Activated CD8-positive, alpha-beta memory T cell treated with anti-CD3 and anti-CD28 coated beads, Interleukin-2, amount 50 U/mL, for 4 hours (primary cell): ENCODE measurements around the gene RPL28.
A peak's percentile ranks its signal among the peaks of the same experiment; 100 is the strongest.

ENCODE experiments used
- DNase-seq: peaks from one replicate; pipeline ENCODE4 v3.0.0-alpha.2; 2020

RPL28 gene

GRCh38 chr19:55373993-55374757 lies 11.6 kb upstream of the RPL28 start:
- DNase-seq: no peak

GRCh38 chr19:55376241-55376933 lies 9.3 kb upstream of the RPL28 start, which contains the start of gene TMEM190:
TSS of gene TMEM190 (plus strand) at chr19:55376826. CDS start at chr19:55376854, 28 bp downstream.
- no peak for DNase-seq

DNA sequence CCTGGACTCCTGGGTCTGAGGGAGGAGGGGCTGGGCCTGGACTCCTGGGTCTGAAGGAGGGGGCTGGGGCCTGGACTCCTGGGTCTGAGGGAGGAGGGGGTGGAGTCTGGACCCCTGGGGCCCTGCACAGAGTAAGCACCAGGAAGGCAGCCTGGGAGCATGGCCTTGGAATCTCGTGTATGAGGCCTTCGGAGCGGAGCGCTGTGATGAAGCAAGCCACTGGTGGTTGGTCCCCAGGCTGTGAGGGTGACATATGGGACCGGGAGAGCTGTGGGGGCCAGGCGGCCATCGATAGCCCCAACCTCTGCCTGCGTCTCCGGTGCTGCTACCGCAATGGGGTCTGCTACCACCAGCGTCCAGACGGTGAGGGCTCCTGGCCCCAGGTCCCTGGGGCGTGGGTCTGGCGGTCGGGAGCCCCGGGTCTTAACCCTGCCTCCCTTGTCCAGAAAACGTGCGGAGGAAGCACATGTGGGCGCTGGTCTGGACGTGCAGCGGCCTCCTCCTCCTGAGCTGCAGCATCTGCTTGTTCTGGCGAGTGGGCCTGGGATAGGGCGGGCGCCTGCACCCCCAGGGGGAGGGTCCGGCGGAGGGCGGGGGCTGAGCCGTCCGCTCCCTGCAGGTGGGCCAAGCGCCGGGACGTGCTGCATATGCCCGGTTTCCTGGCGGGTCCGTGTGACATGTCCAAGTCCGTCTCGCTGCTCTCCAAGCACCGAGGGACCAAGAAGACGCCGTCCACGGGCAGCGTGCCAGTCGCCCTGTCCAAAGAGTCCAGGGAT lies 8.2 kb upstream of the RPL28 start:
- DNase-seq: no peak

DNA sequence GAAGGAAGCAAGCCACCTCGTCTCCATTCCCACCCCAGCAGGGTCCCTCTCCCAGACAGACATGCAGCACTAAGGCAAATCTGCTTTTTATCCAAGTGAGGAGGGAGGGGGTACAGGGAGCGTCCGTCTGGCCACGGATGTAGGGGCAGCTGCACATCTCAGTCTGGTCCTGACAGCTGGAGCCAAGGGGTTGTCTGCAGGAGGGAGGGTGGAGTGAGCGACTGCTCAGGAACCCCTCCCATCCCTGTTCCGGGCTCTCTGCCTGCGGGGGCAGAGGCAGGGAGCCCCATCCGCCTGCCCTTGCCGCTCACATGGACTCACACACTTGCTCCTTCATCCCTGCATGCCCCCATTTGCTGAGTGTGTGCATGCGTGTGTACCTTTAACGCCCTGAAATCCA lies 6.6 kb upstream of the RPL28 start:
- DNase-seq: no peak

- DNase-seq: no peak
These were observed 3.7 kb upstream of the RPL28 start for GRCh38 chr19:55382013-55382412.

DNA sequence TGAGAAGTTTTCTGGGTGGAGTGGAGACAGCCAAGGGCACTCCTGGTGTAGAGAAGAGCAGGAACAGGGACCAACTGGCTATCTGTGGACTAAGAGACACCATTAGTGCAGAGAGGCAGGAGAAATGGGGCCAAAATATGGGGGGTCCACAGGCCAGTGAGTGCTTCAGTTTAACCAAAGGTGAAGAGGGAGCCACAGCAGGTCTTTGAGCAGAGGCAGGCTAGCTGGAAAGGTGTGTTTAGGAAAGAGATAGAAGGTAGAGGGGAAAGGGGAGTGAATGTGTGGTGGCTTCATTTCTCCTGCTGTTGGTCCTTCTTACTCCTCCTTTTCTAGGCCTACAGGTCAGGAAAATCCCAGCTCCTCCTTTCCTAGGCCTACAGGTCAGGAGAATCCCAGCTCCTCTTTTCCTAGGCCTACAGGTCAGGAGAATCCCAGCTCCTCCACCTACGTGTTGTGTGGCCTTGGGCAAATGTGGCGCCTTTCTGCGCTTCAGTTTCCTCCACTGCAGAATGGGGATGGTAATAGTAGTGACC lies 3.1 kb upstream of the RPL28 start:
- DNase-seq: no peak

DNA sequence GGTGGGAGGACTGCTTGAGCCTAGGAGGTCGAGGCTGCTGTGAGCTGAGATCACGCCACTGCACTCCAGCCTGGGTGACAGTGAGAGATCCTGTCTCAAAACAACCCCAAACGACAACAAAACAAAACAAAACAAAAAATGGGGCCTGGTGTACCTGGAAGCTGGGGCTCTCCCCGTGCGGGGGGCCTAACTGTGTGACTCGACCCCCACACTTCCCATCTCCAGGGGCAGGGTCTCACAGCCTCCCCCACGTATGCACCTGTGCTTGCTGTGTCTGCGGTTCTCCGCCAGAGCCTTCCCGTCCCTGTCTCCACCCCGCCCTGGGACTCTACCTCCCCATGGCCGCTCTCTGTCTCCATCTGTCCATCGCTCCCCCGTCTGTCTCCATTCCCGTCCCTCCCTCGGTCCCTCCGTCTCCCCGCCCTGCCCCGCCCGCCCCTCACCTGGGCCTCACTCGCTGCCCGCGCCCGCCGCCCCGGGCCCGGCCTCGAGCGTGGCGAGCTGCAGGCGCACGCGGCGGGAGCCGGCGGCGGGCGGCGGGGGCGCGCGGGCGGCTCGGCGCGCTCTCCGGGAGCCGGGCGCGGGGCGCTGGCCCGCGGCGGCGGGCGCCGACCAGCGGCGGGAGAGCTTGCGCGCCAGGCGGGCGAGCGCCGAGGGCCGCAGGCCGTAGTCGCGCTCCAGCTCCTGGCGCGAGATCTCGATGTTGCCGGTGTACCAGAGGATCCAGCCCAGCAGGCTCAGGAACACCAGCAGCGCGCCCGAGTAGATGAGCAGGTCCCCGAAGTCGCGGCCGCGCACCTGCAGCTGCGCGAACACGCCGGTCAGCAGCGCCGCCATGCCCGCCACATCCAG lies 2.2 kb upstream of the RPL28 start:
- DNase-seq: peak; percentile 46

DNA sequence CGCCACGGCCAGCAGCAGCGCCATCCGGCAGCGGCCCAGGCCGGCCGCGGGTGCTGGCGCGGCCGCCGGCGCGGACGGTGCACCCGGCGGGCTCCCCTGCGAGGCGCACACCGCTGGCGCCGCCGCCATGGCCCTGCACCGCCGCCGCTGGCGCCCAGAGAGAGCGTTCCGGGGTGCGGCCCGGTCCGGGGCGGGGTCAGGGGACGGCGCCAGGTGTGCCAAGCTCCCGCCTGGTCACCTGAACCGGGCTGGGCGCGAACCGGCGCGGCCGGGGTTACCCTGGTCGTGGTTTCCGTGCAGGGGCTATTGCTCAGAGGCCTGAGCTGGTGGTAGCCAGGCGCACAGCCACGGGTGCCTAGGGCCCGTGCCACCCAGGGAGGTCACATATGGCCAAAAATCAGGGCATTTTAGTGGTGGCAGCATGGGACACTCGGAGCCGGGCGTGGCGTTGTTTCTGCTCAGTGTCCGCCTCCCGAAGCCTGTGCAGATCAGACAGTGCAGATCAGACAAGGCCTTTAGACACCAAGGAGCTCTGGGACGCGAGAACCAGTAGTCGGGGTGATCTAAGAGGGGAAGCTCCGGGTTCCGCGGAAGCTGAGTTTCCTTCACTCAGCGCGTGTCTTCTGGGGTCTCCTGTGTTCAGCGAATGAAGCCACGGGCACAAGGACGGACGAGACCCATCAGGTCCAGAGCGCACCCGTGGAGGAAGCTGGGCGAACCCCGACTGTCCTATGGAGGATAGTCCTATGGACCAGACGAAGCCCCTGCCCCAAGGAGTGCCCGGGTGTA lies 1.4 kb upstream of the RPL28 start, which contains the start of gene TMEM238:
Gene TMEM238 (minus strand): TSS at position 162 of the 789 bp plus-strand sequence. CDS start 33 bp downstream, at position 129.
- DNase-seq: peak; percentile 44

DNA sequence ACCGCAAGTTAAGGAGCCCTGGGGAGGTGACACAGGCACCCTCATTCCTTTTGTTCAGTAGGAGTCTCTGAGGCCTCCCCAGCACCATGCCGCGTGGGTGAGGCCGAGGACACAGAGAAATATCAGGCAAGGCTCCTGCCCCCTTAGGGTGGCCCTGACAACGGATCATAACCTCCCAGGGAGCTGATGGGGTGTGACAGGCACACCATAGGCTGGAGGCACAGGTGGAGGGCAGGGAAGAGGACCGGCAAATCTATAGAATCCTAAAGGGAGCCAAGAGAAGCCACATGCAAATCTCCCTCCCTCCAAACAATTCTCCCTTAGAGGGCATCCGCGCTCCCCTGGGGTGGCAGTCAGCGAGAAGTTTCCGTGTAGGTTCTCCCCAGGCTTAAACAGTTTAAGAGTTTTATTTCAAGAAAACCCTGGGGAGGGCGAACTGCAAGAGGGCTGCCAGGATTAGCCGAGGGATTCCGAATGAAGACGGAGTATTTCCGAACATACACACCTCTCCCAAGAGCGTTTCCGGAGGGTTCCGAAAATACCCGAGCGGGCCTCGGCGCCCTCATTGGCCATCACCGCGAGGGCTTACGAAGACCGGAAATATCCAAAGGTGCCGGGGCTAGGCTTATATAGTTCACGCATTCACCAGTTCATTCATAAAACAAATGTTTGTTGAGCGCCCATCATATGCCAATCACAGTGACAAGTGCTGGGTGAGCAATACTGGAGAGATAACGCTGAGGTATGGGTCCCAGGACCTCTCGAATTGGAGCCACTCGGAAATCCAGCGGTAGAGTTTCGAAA lies 610 bp upstream of the RPL28 start:
- DNase-seq: peak; percentile 95

DNA sequence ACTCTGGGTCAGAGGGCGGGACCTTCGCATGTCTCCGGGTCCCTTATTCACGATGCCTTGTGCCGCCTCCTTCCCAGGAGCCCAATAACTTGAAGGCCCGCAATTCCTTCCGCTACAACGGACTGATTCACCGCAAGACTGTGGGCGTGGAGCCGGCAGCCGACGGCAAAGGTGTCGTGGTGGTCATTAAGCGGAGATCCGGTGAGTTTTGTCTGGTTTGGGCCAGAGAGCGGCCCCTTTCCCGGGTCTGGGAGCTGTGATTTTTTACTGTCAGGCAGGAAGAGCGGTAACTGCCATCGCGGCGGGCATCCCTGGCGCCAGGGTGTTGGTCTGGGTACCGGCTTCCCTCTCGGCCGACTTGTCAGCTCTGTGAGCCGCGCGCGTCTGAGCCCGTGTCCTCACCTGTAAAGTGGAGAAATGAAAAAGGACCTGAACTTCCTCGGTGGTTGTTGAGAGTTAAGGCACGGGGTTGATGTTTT lies 800 bp downstream of the RPL28 start:
- DNase-seq: no peak

DNA sequence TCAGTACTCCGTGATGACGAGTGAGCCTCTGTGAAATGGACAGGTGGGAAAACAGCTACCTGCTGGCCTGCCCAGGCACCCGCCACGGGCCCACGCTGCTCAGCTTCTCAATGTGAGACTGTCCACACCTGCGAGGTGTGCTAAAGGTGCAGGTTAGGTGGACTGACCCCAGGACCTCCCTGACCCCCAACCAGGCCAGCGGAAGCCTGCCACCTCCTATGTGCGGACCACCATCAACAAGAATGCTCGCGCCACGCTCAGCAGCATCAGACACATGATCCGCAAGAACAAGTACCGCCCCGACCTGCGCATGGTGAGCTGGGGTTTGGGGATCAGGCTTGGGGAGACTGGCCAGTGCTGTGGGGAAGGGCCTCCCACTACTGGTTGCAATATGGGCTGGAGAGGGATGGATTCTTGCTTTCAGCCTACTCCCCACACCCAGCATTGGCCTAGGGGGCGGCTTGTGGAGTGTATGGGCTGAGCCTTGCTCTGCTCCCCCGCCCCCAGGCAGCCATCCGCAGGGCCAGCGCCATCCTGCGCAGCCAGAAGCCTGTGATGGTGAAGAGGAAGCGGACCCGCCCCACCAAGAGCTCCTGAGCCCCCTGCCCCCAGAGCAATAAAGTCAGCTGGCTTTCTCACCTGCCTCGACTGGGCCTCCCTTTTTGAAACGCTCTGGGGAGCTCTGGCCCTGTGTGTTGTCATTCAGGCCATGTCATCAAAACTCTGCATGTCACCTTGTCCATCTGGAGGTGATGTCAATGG lies 2.2 kb downstream of the RPL28 start:
- no peak for DNase-seq

GRCh38 chr19:55389386-55390317 lies 3.9 kb downstream of the RPL28 start:
- no peak for DNase-seq

DNA sequence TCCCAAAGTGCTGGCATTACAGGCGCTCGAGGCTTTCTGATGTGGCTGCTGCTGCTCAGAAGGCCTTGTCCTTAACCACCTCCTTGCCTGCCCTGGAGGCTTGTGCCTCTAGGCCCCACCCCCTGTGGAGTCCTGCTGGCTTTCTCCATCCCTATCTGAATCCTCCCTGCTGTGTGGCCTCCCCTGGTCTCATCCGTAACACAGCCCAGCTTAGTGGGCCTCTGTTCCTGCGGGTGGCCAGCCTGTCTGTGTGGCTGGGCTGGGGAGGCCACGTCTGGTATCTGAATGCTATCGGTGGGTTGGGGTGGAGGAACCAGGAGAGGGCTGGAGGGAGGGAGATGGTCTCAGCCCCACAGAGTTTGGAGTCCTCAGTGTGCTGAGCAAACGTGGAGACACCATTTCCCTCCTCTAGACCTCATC lies 4.7 kb downstream of the RPL28 start:
- no peak for DNase-seq

- DNase-seq: no peak
These were observed 5.5 kb downstream of the RPL28 start for GRCh38 chr19:55391191-55391670.

DNA sequence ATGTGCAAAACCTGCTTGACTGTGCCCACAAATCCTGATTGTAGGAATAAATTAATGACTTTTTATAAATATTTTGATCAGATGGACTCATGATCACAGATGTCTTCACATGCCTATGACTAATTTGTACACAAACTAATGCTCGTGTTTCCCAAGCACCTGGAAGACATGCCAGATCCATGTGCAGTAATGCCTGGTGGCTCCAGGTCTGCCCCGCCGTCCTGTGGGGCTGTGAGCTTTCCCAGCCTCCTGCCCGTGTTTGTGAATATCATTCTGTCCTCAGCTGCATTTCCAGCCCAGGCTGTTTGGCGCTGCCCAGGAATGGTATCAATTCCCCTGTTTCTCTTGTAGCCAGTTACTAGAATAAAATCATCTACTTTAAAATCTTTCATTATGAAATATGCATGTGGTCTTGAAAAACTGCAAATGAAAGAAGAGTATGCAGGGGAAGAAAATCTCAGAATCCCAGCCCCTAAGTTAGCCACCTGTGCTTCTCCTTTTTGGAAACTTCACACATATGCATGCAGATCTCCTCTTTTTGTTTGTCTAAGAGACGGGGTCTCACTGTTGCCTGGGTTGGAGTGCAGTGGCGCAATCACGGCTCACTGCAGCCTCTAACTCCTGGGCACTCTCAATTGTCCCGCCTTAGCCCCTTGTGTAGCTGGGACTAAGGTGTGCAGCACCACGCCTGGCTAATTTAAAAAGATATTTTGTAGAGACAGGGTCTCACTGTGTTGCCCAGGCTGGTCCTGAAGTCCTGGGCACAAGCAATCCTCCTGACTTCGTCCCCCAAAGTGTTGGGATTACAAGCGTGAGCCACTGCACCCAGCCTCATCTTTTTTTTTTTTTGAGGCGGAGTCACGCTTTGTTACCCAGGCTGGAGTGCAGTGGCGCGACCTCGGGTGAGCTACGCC lies 6.2 kb downstream of the RPL28 start:
- no peak for DNase-seq

DNA sequence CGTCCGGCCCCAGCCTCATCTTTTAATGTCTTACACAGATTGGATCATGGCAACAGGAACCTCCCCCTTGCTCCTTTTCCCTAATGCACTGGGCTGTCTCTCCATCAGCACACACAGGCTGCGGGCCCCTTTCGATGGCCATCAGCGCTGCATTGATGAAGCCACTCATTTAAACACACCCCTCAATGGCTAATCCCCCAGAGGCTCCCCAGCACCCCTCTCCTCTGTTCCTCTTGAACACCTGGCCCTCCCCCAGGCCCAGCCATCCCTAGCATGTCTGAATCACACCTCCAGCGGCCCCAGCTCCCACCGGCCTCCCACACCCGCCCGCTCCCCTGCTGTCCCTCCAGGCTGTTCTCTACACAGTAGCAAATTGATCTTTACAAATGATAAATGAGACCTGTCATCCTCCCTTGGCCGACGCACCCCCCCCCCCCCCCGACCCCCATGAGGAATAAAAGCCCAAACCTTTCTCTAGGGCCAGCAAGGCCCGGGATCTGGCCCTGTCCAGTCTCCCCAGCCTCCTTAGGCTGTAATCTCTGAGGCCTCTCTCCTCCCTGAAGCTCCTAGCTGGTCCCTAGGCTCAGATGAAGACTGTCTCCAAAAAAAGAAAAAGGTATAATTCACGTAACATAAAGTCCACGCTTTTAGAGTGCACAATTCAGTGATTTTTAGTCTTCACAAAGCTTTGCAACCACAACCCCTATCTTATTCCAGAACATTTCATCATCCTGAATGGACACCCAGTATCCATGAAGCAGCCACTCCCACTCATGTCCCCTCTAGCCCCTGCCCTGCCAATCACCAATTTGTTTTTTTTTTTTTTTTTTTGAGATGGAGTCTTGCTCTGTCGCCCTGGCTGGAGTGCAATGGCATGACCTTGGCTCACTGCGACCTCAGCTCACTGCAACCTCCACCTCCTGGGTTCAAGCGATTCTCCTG lies 7.4 kb downstream of the RPL28 start:
- no peak for DNase-seq
